A549 (cell line): Measurements from ENCODE around the gene MAPK13.

Experiments
- BHLHE40 ChIP-seq: IDR thresholded peaks from 2 replicates; pipeline ENCODE4 v1.6.1; 2012; ENCODE audit warnings: low read depth, low read length, inconsistent platforms
- CHD4 ChIP-seq: fragments of 200-600 bp; sonication (generic); IDR thresholded peaks from 2 replicates; pipeline ENCODE4 v1.6.1; 2016; ENCODE audit warnings: antibody characterized with exemption, mild to moderate bottlenecking, borderline replicate concordance
- CTCF ChIP-seq: fragments of >200 bp; sonication (Bioruptor Twin); formaldehyde crosslinking; IDR thresholded peaks from 3 replicates; pipeline ENCODE4 v1.5.1; 2016
- JUN ChIP-seq, 2 experiments: fragments of >200 bp; sonication (Bioruptor Twin); formaldehyde crosslinking; IDR thresholded peaks; 2 replicates in 1 of 2; 3 replicates in 1 of 2; pipeline ENCODE4 v1.6.1; 2016 to 2017
- KDM1A ChIP-seq: fragments of 200-600 bp; sonication (generic); IDR thresholded peaks from 2 replicates; pipeline ENCODE4 v1.6.1; 2016; ENCODE audit warnings: low read depth, mild to moderate bottlenecking
- MAZ ChIP-seq: fragments of 150-350 bp; IDR thresholded peaks from 2 replicates; pipeline ENCODE4 v1.6.1; 2014; ENCODE audit warnings: antibody characterized with exemption, low read depth, low read length, borderline replicate concordance
- POLR2A ChIP-seq: IDR thresholded peaks from 2 replicates; pipeline ENCODE4 v1.6.1; 2012; ENCODE audit warnings: mild to moderate bottlenecking, low read length
- RFX5 ChIP-seq: fragments of 450-650 bp; IDR thresholded peaks from 2 replicates; pipeline ENCODE4 v1.7.1; 2014; ENCODE audit warnings: antibody characterized with exemption, mild to moderate bottlenecking, moderate library complexity
- SMC3 ChIP-seq: fragments of >200 bp; sonication (Bioruptor Twin); formaldehyde crosslinking; IDR thresholded peaks from 3 replicates; pipeline ENCODE4 v1.6.1; 2018; ENCODE audit warnings: inconsistent platforms
- SREBF2 ChIP-seq: fragments of 450-650 bp; IDR thresholded peaks from 2 replicates; pipeline ENCODE4 v1.6.1; 2014; ENCODE audit warnings: mild to moderate bottlenecking, moderate library complexity
- ZC3H11A ChIP-seq: fragments of 450-650 bp; IDR thresholded peaks from 2 replicates; pipeline ENCODE4 v1.6.1; 2014; ENCODE audit warnings: antibody characterized with exemption, mild to moderate bottlenecking

GRCh38 chr6:36180126-36180525, 49.8 kb downstream of the MAPK13 start:
- no peak for TF ChIP-seq CTCF
- TF ChIP-seq RFX5, result no peak
- TF ChIP-seq SMC3, result no peak
- no peak for TF ChIP-seq SREBF2
- no peak for TF ChIP-seq ZC3H11A
- no peak for TF ChIP-seq KDM1A
- TF ChIP-seq JUN (IDR thresholded peaks at IDR 0.05), result no peak
- TF ChIP-seq POLR2A, result no peak
- TF ChIP-seq CHD4, result no peak
- no peak for TF ChIP-seq MAZ
- no peak for TF ChIP-seq BHLHE40
